ENCODE results near the gene RNF40.

Gene RNF40

GRCh38 chr16:30728899-30729672 lies 33.0 kb upstream of the RNF40 start:
- TF ChIP-seq, protein P1, sequence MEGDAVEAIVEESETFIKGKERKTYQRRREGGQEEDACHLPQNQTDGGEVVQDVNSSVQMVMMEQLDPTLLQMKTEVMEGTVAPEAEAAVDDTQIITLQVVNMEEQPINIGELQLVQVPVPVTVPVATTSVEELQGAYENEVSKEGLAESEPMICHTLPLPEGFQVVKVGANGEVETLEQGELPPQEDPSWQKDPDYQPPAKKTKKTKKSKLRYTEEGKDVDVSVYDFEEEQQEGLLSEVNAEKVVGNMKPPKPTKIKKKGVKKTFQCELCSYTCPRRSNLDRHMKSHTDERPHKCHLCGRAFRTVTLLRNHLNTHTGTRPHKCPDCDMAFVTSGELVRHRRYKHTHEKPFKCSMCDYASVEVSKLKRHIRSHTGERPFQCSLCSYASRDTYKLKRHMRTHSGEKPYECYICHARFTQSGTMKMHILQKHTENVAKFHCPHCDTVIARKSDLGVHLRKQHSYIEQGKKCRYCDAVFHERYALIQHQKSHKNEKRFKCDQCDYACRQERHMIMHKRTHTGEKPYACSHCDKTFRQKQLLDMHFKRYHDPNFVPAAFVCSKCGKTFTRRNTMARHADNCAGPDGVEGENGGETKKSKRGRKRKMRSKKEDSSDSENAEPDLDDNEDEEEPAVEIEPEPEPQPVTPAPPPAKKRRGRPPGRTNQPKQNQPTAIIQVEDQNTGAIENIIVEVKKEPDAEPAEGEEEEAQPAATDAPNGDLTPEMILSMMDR (IDR thresholded peaks at IDR 0.05; ENCODE audit: control insufficient read depth, insufficient read depth, low read depth, low read length, missing control alignments), result no peak
- no peak for DNase-seq (ENCODE audit: low read depth)
- no peak overlapping the region for H3K4me3 ChIP-seq (ENCODE audit: control insufficient read depth, low read depth, low read length)

DNA sequence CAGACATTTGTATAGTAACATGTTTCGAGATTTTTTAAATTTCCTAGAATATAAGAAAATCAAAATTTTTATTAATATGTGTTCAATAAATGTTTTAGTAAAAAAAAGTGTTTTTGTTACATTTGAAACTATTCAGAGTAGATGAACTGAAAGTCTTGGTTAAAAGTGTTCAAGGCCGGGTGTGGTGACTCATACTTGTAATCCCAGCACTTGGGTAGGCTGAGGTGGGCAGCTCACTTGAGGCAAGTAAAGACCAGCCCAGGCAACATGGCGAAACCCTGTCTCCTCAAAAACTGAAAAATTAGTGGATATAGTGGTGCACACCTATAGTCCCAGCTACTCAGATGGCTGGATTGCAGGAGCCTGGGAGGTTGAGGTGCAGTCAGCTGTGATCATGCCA lies 30.7 kb upstream of the RNF40 start:
- no peak overlapping the region for H3K4me3 ChIP-seq (ENCODE audit: control insufficient read depth, low read depth, low read length)
- no peak for DNase-seq (ENCODE audit: low read depth)
- TF ChIP-seq, protein P1 (IDR thresholded peaks at IDR 0.05; ENCODE audit: control insufficient read depth, insufficient read depth, low read depth, low read length, missing control alignments), result no peak

GRCh38 chr16:30736995-30737793 lies 24.9 kb upstream of the RNF40 start:
- TF ChIP-seq, protein P1 (IDR thresholded peaks at IDR 0.05; ENCODE audit: control insufficient read depth, insufficient read depth, low read depth, low read length, missing control alignments), result no peak
- no peak overlapping the region for H3K4me3 ChIP-seq (ENCODE audit: control insufficient read depth, low read depth, low read length)
- DNase-seq (ENCODE audit: low read depth), result no peak

GRCh38 chr16:30737794-30738648 lies 24.1 kb upstream of the RNF40 start:
- TF ChIP-seq, protein P1 (IDR thresholded peaks at IDR 0.05; ENCODE audit: control insufficient read depth, insufficient read depth, low read depth, low read length, missing control alignments), result no peak
- no peak for DNase-seq (ENCODE audit: low read depth)
- no peak overlapping the region for H3K4me3 ChIP-seq (ENCODE audit: control insufficient read depth, low read depth, low read length)

GRCh38 chr16:30738984-30739951 lies 22.9 kb upstream of the RNF40 start:
- DNase-seq (ENCODE audit: low read depth), result no peak
- no peak overlapping the region for H3K4me3 ChIP-seq (ENCODE audit: control insufficient read depth, low read depth, low read length)
- TF ChIP-seq, protein P1 (IDR thresholded peaks at IDR 0.05; ENCODE audit: control insufficient read depth, insufficient read depth, low read depth, low read length, missing control alignments), result no peak
